GM18499 (cell line): ENCODE results near the gene PCARE.

ENCODE experiments used
- ATAC-seq: cut with Tn5 transposase; IDR thresholded peaks from one replicate; pipeline ENCODE4 v1.9.1; 2021; ENCODE audit warnings: moderate number of reproducible peaks; ENCODE audit not compliant: insufficient read depth, unreplicated experiment

PCARE gene

GRCh38 chr2:29064746-29065067, 9.6 kb downstream of the PCARE start:
- no peak for ATAC-seq

GRCh38 chr2:29064346-29064715, 10.0 kb downstream of the PCARE start:
- no peak for ATAC-seq

- no peak for ATAC-seq
Measured at GRCh38 chr2:29063646-29064345, 10.5 kb downstream of the PCARE start.

- no peak for ATAC-seq
Measured at GRCh38 chr2:29063056-29063455, 11.3 kb downstream of the PCARE start.

GRCh38 chr2:29062371-29062770, 12.0 kb downstream of the PCARE start:
- ATAC-seq, result no peak

GRCh38 chr2:29061616-29062015, 12.7 kb downstream of the PCARE start:
- ATAC-seq, result no peak

GRCh38 chr2:29061176-29061575, 13.1 kb downstream of the PCARE start:
- no peak for ATAC-seq

- no peak for ATAC-seq
Measured at GRCh38 chr2:29060441-29060840, 13.9 kb downstream of the PCARE start.

GRCh38 chr2:29059624-29060023, 14.7 kb downstream of the PCARE start:
- ATAC-seq, result no peak

GRCh38 chr2:29057006-29057405, 17.3 kb downstream of the PCARE start:
- no peak for ATAC-seq

GRCh38 chr2:29056452-29056851, 17.9 kb downstream of the PCARE start:
- ATAC-seq, result no peak

GRCh38 chr2:29055601-29056000, 18.7 kb downstream of the PCARE start:
- ATAC-seq, result no peak

- no peak for ATAC-seq
Measured at GRCh38 chr2:29054430-29054829, 19.9 kb downstream of the PCARE start.

GRCh38 chr2:29053670-29054400, 20.5 kb downstream of the PCARE start:
- ATAC-seq, result no peak

- no peak for ATAC-seq
Measured at GRCh38 chr2:29053223-29053622, 21.1 kb downstream of the PCARE start.

GRCh38 chr2:29052807-29053206, 21.5 kb downstream of the PCARE start:
- no peak for ATAC-seq

- ATAC-seq, result no peak
Measured at GRCh38 chr2:29051730-29052129, 22.6 kb downstream of the PCARE start.

GRCh38 chr2:29050591-29050990, 23.7 kb downstream of the PCARE start:
- ATAC-seq, result no peak

- no peak for ATAC-seq
Measured at GRCh38 chr2:29047083-29047845, 27.1 kb downstream of the PCARE start.

GRCh38 chr2:29046321-29046720, 28.0 kb downstream of the PCARE start:
- no peak for ATAC-seq

- no peak for ATAC-seq
Measured at GRCh38 chr2:29044459-29044858, 29.9 kb downstream of the PCARE start.
